ENCODE results near the gene ZBTB20. TPM values are rescaled to one million over a fixed set of nuclear protein-coding genes. Genes with fewer than 3 reads are reported as not detected.

The ZBTB20 gene
- total RNA-seq, 1 donor from 2014 or later, result 11.2 TPM

- TF ChIP-seq, protein P1, sequence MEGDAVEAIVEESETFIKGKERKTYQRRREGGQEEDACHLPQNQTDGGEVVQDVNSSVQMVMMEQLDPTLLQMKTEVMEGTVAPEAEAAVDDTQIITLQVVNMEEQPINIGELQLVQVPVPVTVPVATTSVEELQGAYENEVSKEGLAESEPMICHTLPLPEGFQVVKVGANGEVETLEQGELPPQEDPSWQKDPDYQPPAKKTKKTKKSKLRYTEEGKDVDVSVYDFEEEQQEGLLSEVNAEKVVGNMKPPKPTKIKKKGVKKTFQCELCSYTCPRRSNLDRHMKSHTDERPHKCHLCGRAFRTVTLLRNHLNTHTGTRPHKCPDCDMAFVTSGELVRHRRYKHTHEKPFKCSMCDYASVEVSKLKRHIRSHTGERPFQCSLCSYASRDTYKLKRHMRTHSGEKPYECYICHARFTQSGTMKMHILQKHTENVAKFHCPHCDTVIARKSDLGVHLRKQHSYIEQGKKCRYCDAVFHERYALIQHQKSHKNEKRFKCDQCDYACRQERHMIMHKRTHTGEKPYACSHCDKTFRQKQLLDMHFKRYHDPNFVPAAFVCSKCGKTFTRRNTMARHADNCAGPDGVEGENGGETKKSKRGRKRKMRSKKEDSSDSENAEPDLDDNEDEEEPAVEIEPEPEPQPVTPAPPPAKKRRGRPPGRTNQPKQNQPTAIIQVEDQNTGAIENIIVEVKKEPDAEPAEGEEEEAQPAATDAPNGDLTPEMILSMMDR (conservative IDR thresholded peaks at IDR 0.05; ENCODE audit: low read depth, low read length), result no peak
- DNase-seq (ENCODE audit: low read depth), result no peak
- H3K4me3 ChIP-seq (ENCODE audit: low read depth, low read length), result peak overlapping the region; percentile 7
Measured at GRCh38 chr3:114903213-114903612, 243.9 kb downstream of the ZBTB20 start.

DNA sequence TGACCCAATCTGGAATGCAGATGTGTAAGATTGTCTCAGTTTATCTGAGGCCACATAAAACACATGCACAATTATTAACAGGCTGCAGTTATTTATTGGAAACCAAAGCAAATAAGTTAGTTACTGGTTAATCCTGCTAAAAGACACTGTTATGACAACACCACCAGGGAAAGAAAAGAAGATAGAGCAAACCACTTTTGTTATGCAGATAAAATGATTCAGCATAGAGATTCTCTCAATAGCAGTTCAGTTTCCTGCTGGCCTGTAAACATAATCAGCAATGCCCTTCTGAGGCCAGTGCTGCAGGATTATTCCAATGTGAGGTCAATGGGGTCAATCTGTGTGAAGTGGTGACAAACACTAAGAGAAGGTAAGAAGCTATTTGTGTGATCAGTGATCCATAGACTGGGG, 244.4 kb downstream of the ZBTB20 start:
- peak; percentile 92 for DNase-seq (ENCODE audit: low read depth)
- H3K4me3 ChIP-seq (ENCODE audit: low read depth, low read length), result no peak overlapping the region
- TF ChIP-seq, protein P1 (conservative IDR thresholded peaks at IDR 0.05; ENCODE audit: low read depth, low read length), result no peak

DNA sequence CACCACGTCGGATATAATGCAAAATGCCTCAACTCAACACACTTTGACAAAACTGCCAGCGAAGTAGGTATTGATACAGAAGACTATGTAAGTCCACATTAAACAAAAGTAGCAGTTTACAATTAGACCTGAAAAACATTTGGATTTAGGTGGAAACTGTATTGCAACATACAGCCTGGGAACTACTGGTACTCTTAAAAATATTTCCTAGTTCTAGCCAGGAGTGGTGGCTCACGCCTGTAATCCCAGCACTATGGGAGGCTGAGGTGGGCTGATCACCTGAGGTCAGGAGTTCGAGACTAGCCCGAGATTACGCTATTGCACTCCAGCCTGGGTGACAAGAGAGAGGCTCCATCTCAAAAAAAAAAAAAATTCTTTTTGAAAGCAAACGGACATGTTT, 246.2 kb downstream of the ZBTB20 start:
- H3K4me3 ChIP-seq (ENCODE audit: low read depth, low read length), result peak overlapping the region; percentile 41
- no peak for DNase-seq (ENCODE audit: low read depth)
- TF ChIP-seq, protein P1 (conservative IDR thresholded peaks at IDR 0.05; ENCODE audit: low read depth, low read length), result no peak

- peak; percentile 90 for DNase-seq (ENCODE audit: low read depth)
- TF ChIP-seq, protein P1 (conservative IDR thresholded peaks at IDR 0.05; ENCODE audit: low read depth, low read length), result no peak
- no peak overlapping the region for H3K4me3 ChIP-seq (ENCODE audit: low read depth, low read length)
Measured at GRCh38 chr3:114899186-114899931, 247.7 kb downstream of the ZBTB20 start.

DNA sequence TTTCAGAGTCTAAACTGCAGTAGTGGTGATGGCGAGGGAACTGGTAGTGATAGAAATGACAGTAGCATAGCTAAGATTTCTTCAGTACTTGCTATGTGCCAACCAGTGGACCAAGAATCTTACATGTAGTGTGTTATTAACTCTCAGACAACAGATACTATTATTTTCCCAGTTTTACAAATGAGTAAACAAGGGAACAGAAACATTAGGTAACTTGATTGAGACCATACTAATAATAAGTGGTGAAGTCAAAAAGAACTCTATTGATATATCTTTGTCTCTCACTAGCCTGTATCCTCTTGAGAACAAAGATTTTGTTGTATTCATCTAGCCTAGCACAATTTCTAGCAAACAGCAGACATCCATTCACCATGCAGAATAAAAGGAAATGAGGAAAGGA, 250.1 kb downstream of the ZBTB20 start:
- TF ChIP-seq, protein P1 (conservative IDR thresholded peaks at IDR 0.05; ENCODE audit: low read depth, low read length), result no peak
- DNase-seq (ENCODE audit: low read depth), result no peak
- H3K4me3 ChIP-seq (ENCODE audit: low read depth, low read length), result no peak overlapping the region

GRCh38 chr3:114893361-114893760, 253.7 kb downstream of the ZBTB20 start:
- TF ChIP-seq, protein P1 (conservative IDR thresholded peaks at IDR 0.05; ENCODE audit: low read depth, low read length), result no peak
- no peak for DNase-seq (ENCODE audit: low read depth)
- no peak overlapping the region for H3K4me3 ChIP-seq (ENCODE audit: low read depth, low read length)

DNA sequence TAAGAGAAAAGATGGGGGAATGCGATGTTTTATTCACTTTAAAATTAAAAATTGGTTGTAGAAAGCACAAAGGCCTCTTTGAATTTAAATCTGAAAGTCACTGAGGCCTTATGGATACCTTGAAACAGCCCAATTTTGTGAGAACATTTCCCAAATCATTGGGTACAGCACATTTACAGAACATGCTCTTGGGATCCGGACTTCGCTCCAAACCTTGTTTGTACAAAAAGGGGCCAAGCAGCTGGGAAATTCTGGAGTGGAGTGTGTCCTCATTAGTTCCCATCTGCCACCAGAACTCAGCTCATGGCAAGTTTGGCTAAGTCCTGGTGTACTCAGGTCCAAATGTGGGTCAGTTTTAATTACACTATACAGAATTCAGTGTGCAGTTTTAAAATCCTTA, 254.2 kb downstream of the ZBTB20 start:
- H3K4me3 ChIP-seq (ENCODE audit: low read depth, low read length), result no peak overlapping the region
- TF ChIP-seq, protein P1 (conservative IDR thresholded peaks at IDR 0.05; ENCODE audit: low read depth, low read length), result no peak
- DNase-seq (ENCODE audit: low read depth), result no peak
